CD14-positive monocyte (primary cell): ENCODE data around the gene ACAD8. TPM values are rescaled to one million over a fixed set of nuclear protein-coding genes. Genes with fewer than 3 reads are reported as not detected.
A peak's percentile ranks its signal among the peaks of the same experiment; 100 is the strongest.

Source experiments
- DNase-seq, 3 donors: peaks; one replicate each; pipeline ENCODE4 v3.0.0-alpha.2; 2011 to 2022
- H2AFZ ChIP-seq: 2 replicates; pipeline ENCODE4 v1.6.0; 2012; ENCODE audit warnings: mild to moderate bottlenecking, low read depth, low read length, inconsistent platforms; ENCODE audit not compliant: insufficient read depth, poor library complexity, severe bottlenecking
- H3K27ac ChIP-seq, 2 donors: 1 replicate in 1 of 2; 2 replicates in 1 of 2; pipeline ENCODE4 v1.5.1; 2012 to 2013; ENCODE audit warnings: low read length in 2 of 2, control low read depth in 1 of 2, inconsistent platforms in 1 of 2, low read depth in 1 of 2, mild to moderate bottlenecking in 1 of 2
- H3K27me3 ChIP-seq, 2 donors: one replicate each; pipeline versions ENCODE4 v1.6.0 to v1.6.1; 2011 to 2013; ENCODE audit warnings: low read length in 2 of 2; ENCODE audit not compliant: control insufficient read depth in 2 of 2, insufficient read depth in 2 of 2
- H3K36me3 ChIP-seq, 2 donors: replicated peaks in 1 of 2; 1 replicate in 1 of 2; 2 replicates in 1 of 2; pipeline versions ENCODE4 v1.5.1 to v1.6.1; 2012 to 2013; ENCODE audit warnings: low read length in 2 of 2, control low read depth in 1 of 2, inconsistent platforms in 1 of 2, mild to moderate bottlenecking in 1 of 2; ENCODE audit not compliant: insufficient read depth in 2 of 2, control insufficient read depth in 1 of 2
- H3K4me1 ChIP-seq, 2 donors: 1 replicate in 1 of 2; 2 replicates in 1 of 2; pipeline versions ENCODE4 v1.5.1 to v1.6.1; 2012 to 2013; ENCODE audit warnings: low read length in 2 of 2, control low read depth in 1 of 2, inconsistent platforms in 1 of 2, mild to moderate bottlenecking in 1 of 2, moderate library complexity in 1 of 2; ENCODE audit not compliant: insufficient read depth in 2 of 2, control insufficient read depth in 1 of 2
- H3K4me2 ChIP-seq: replicated peaks from 2 replicates; pipeline ENCODE3; 2012; ENCODE audit warnings: low read length, moderate library complexity, mild to moderate bottlenecking; ENCODE audit not compliant: poor library complexity, severe bottlenecking; ENCODE audit errors: extremely low read depth
- H3K4me3 ChIP-seq, 3 experiments: fragments of 200-600 bp in 1 of 3; sonication (generic) in 1 of 3; replicated peaks in 1 of 3; 1 replicate in 2 of 3; 2 replicates in 1 of 3; pipeline ENCODE4 v1.5.1; 2011 to 2013; ENCODE audit warnings: low read length in 3 of 3, mild to moderate bottlenecking in 3 of 3, control low read depth in 2 of 3, low read depth in 2 of 3, inconsistent platforms in 1 of 3, moderate library complexity in 1 of 3
- H3K79me2 ChIP-seq: 2 replicates; pipeline ENCODE4 v1.6.0; 2012; ENCODE audit warnings: mild to moderate bottlenecking, control low read depth, inconsistent platforms, low read length, moderate library complexity; ENCODE audit not compliant: insufficient read depth
- H3K9ac ChIP-seq: 2 replicates; pipeline ENCODE4 v1.6.0; 2017; ENCODE audit warnings: low read length, mild to moderate bottlenecking; ENCODE audit not compliant: insufficient read depth, poor library complexity, severe bottlenecking
- H3K9me3 ChIP-seq, 2 donors: replicated peaks in 1 of 2; 1 replicate in 1 of 2; 2 replicates in 1 of 2; pipeline versions ENCODE4 v1.5.1 to v1.6.1; 2012 to 2013; ENCODE audit warnings: low read length in 2 of 2, control low read depth in 1 of 2; ENCODE audit not compliant: control insufficient read depth in 1 of 2, insufficient read depth in 1 of 2
- H4K20me1 ChIP-seq: 2 replicates; pipeline ENCODE4 v1.6.0; 2012; ENCODE audit warnings: mild to moderate bottlenecking, low read length, control low read depth, moderate library complexity; ENCODE audit not compliant: insufficient read depth
- H3K27ac Mint-ChIP-seq, 7 donors: one replicate each; pipeline ENCODE4 v1.8.0; 2020; ENCODE audit warnings: mild to moderate bottlenecking in 7 of 7, mixed read lengths in 7 of 7, moderate library complexity in 6 of 7, inconsistent platforms in 2 of 7
- H3K27me3 Mint-ChIP-seq, 3 donors: one replicate each; pipeline ENCODE4 v1.8.0; 2021 to 2022; ENCODE audit warnings: low read depth in 3 of 3, mild to moderate bottlenecking in 3 of 3, mixed read lengths in 3 of 3, moderate library complexity in 3 of 3, inconsistent platforms in 1 of 3
- H3K36me3 Mint-ChIP-seq, 2 donors: one replicate each; pipeline ENCODE4 v1.8.0; 2020; ENCODE audit warnings: mixed read lengths in 2 of 2, inconsistent platforms in 1 of 2, mild to moderate bottlenecking in 1 of 2
- H3K4me1 Mint-ChIP-seq: one replicate; pipeline ENCODE4 v1.8.0; 2020; ENCODE audit warnings: mild to moderate bottlenecking, mixed read lengths
- H3K4me3 Mint-ChIP-seq, 2 donors: one replicate each; pipeline ENCODE4 v1.8.0; 2020; ENCODE audit warnings: mild to moderate bottlenecking in 2 of 2, mixed read lengths in 2 of 2, moderate library complexity in 1 of 2
- H3K9me3 Mint-ChIP-seq, 7 donors: one replicate each; pipeline ENCODE4 v1.8.0; 2020 to 2022; ENCODE audit warnings: mixed read lengths in 7 of 7, mild to moderate bottlenecking in 6 of 7, moderate library complexity in 6 of 7, inconsistent platforms in 2 of 7
- WGBS: methylation state at CpG from one replicate; pipeline ENCODE4 v1.1.5; 2013; ENCODE audit warnings: missing lambda C conversion rate; ENCODE audit not compliant: insufficient coverage; 5-methylcytosine and 5-hydroxymethylcytosine counted together
- intact Hi-C, 2 donors: fragments of 100-400 bp; cut with micrococcal nuclease; formaldehyde crosslinking; loops; one replicate each; pipeline versions ENCODE4 v1.15.0 to v1.15.1; 2023
- polyA plus RNA-seq, 3 donors: library from polyadenylated mRNA; depleted of rRNA in 1 of 3; unstranded in 2 of 3; stranded (reverse) in 1 of 3; fragments of 300-500 nt in 2 of 3; fragments of >200 nt in 1 of 3; fragmentation: Illumina TruSeq in 2 of 3; gene quantifications; 1 replicate in 2 of 3; 2 replicates in 1 of 3; pipeline ENCODE4 v1.2.3, GENCODE V29; 2012 to 2021
- TF ChIP-seq, protein P1 (sequence below): fragments of 200-600 bp; IDR thresholded peaks from one replicate; pipeline ENCODE4 v1.8.0; 2022; ENCODE audit warnings: antibody characterized with exemption, mild to moderate bottlenecking

The ACAD8 gene
- polyA plus RNA-seq, 3 donors: 16.7 to 37.2 (median 19.3) TPM

GRCh38 chr11:134261626-134262488, 8.5 kb downstream of the ACAD8 start:
- no peak overlapping the region for H3K27ac Mint-ChIP-seq
- WGBS: 85% methylated on average over 10 of the region's 14 CpGs
- Histone ChIP-seq H3K36me3 (peaks cover 38 to 69% of the 10 kb centered on the region in 2 donors), H3K4me2 (no peak overlapping the region), H3K4me1 (peaks cover 18 to 27% of the 10 kb centered on the region in 2 donors), H3K4me3 (no peak overlapping the region), H4K20me1 (peaks cover 6% of the 10 kb centered on the region), H3K27ac (no peak overlapping the region), H3K9me3 (no peaks in the 10 kb centered on the region), H3K27me3 (peaks cover 0 to 42% of the 10 kb centered on the region in 2 donors), H3K79me2 (no peaks in the 10 kb centered on the region), H2AFZ (no peak overlapping the region), H3K9ac (no peak overlapping the region)
- peaks cover 27 to 45% (median 28%) of the 10 kb centered on the region in 3 donors for H3K27me3 Mint-ChIP-seq
- intact Hi-C loops: no loop called here
- peaks cover 39% of the 10 kb centered on the region for H3K4me1 Mint-ChIP-seq
- no peaks in the 10 kb centered on the region for H3K9me3 Mint-ChIP-seq
- H3K36me3 Mint-ChIP-seq: peaks cover 75 to 86% of the 10 kb centered on the region in 2 donors
- TF ChIP-seq, protein P1, sequence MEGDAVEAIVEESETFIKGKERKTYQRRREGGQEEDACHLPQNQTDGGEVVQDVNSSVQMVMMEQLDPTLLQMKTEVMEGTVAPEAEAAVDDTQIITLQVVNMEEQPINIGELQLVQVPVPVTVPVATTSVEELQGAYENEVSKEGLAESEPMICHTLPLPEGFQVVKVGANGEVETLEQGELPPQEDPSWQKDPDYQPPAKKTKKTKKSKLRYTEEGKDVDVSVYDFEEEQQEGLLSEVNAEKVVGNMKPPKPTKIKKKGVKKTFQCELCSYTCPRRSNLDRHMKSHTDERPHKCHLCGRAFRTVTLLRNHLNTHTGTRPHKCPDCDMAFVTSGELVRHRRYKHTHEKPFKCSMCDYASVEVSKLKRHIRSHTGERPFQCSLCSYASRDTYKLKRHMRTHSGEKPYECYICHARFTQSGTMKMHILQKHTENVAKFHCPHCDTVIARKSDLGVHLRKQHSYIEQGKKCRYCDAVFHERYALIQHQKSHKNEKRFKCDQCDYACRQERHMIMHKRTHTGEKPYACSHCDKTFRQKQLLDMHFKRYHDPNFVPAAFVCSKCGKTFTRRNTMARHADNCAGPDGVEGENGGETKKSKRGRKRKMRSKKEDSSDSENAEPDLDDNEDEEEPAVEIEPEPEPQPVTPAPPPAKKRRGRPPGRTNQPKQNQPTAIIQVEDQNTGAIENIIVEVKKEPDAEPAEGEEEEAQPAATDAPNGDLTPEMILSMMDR: peak; percentile 57
- DNase-seq: no peak
- peak overlapping the region in 1 of 2 donors; percentile 1 for H3K4me3 Mint-ChIP-seq

DNA sequence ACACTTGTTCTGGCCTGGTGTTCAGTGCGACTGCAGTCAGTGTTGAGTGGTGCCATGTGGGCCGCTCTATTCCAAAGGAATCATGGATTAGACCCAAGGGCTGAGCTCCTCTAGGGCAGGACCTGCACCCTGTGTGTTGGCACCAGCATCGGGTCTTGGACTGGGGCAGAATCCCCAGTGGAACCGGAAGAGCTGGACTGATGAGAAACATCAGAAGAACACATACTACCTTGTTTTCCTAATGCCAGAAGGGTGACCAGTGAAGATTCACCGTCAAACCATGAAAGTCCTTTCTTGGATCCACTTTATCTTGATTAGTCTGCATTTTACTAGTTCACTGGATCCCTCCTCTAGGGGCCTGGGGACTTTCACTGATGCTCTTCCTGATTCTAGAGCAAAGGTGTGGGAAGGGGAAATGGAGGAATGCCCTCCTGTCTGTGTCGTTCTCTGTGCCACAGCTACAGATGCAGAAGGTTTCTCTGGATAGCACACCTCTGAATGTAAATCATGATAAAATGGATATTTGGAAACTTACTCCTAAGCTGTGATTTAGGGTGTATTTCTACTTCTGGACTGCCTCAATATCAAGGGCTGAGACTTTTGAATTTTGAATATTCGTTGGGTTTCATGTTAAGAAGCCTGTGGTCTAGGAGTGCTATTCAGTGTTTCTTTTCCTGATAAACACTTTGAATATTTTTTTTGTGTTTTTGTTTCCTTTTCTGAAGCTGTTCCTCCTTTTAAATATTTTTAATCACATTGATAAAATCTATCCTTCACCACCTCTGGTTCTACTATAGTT, 11.8 kb downstream of the ACAD8 start:
- Histone ChIP-seq H4K20me1 (no peaks in the 10 kb centered on the region), H3K27ac (no peak overlapping the region), H2AFZ (no peak overlapping the region), H3K4me3 (no peak overlapping the region), H3K36me3 (peaks cover 22 to 45% of the 10 kb centered on the region in 2 donors), H3K4me1 (peaks cover 23 to 36% of the 10 kb centered on the region in 2 donors), H3K27me3 (peaks cover 6 to 54% of the 10 kb centered on the region in 2 donors), H3K9ac (no peak overlapping the region), H3K9me3 (no peaks in the 10 kb centered on the region), H3K79me2 (no peaks in the 10 kb centered on the region), H3K4me2 (no peak overlapping the region)
- Mint-ChIP-seq H3K9me3 (no peaks in the 10 kb centered on the region), H3K4me3 (peak overlapping the region in 1 of 2 donors; percentile 68), H3K27me3 (peaks cover 40 to 54% (median 41%) of the 10 kb centered on the region in 3 donors), H3K4me1 (peaks cover 48% of the 10 kb centered on the region), H3K36me3 (peaks cover 48 to 56% of the 10 kb centered on the region in 2 donors), H3K27ac (peak overlapping the region in 1 of 7 donors; percentile 7)
- intact Hi-C loops: no loop called here
- 94% methylated on average over 3 of the region's 7 CpGs for WGBS
- TF ChIP-seq, protein P1: no peak
- DNase-seq: no peak
